Calu3 (cell line): ENCODE measurements around the gene PUDP. TPM values are rescaled to one million over a fixed set of nuclear protein-coding genes. Genes with fewer than 3 reads are reported as not detected.

ENCODE experiments used
- Bru-seq: library from RNA; stranded (reverse); fragments of 400-500 nt; gene quantifications from one replicate; lab custom pipeline; 2021; lab: Mats Ljungman, UMichigan
- BruChase-seq, 2 experiments: library from RNA; stranded (reverse); fragments of 400-500 nt; gene quantifications; one replicate each; lab custom pipeline; 2021; lab: Mats Ljungman, UMichigan
- BruUV-seq: library from RNA; stranded (reverse); fragments of 400-500 nt; replicated peaks from 2 replicates; lab custom pipeline; 2021; lab: Mats Ljungman, UMichigan
- CTCF ChIA-PET: fragments of 300-600 bp; sonication (Branson Sonifier 250); formaldehyde crosslinking; loops from one replicate; lab custom pipeline; 2022; ENCODE audit warnings: antibody characterized with exemption; lab: Charles Lee
- DNase-seq: peaks from one replicate; pipeline ENCODE4 v3.0.0; 2022
- H3K27ac Mint-ChIP-seq: one replicate; pipeline ENCODE4 v1.8.0; 2022; ENCODE audit warnings: mixed read lengths; ENCODE audit not compliant: unreplicated experiment
- H3K27me3 Mint-ChIP-seq: one replicate; pipeline ENCODE4 v1.8.0; 2022; ENCODE audit warnings: mixed read lengths; ENCODE audit not compliant: unreplicated experiment
- H3K36me3 Mint-ChIP-seq: one replicate; pipeline ENCODE4 v1.8.0; 2022; ENCODE audit warnings: mild to moderate bottlenecking, moderate library complexity, mixed read lengths; ENCODE audit not compliant: insufficient read depth, unreplicated experiment
- H3K4me1 Mint-ChIP-seq: one replicate; pipeline ENCODE4 v1.8.0; 2022; ENCODE audit warnings: mild to moderate bottlenecking, low read depth, mixed read lengths; ENCODE audit not compliant: unreplicated experiment
- H3K4me3 Mint-ChIP-seq: one replicate; pipeline ENCODE4 v1.8.0; 2022; ENCODE audit warnings: mild to moderate bottlenecking, low read depth, moderate library complexity, mixed read lengths; ENCODE audit not compliant: unreplicated experiment
- H3K9me3 Mint-ChIP-seq: one replicate; pipeline ENCODE4 v1.8.0; 2022; ENCODE audit warnings: low read depth, mixed read lengths; ENCODE audit not compliant: unreplicated experiment
- intact Hi-C: fragments of 100-400 bp; cut with micrococcal nuclease; formaldehyde crosslinking; loops from one replicate; pipeline ENCODE4 v1.10.0; 2022; ENCODE audit not compliant: unreplicated experiment
- long read RNA-seq: library from polyadenylated mRNA; stranded (forward); transcript quantifications from one replicate; pipeline ENCODE4 v2.0.0, GENCODE V29; 2022
- total RNA-seq: library from RNA; stranded (reverse); gene quantifications from 2 replicates; pipeline ENCODE4 v1.2.3, GENCODE V29; 2022
- TF ChIP-seq, protein P1 (sequence below): fragments of 200-600 bp; IDR thresholded peaks from one replicate; pipeline ENCODE4 v1.8.0; 2022; ENCODE audit warnings: antibody characterized with exemption; ENCODE audit not compliant: unreplicated experiment

The PUDP gene
- total RNA-seq (30.6 and 36.6 TPM in 2 replicates), Bru-seq, nascent RNA (percentile 80 among the genes with signal in this experiment), BruChase-seq, experiment 1, labeled RNA remaining after a 6-hour chase (percentile 52 among the genes with signal in this experiment), BruChase-seq, experiment 2, labeled RNA remaining after a 2-hour chase (percentile 53 among the genes with signal in this experiment)
- long read RNA-seq, transcript PUDP-201 (4 exons, 2,140 nt) = major isoform, 33 of 43 reads
- long read RNA-seq, partial matches to known transcripts = 8 of 43 reads
- long read RNA-seq, other reads (novel, unspliced or antisense) = 0 of 43 reads

GRCh38 chrX:7147978-7148854 lies at the start of gene PUDP:
TSS of gene PUDP (minus strand) at chrX:7148153. CDS start at chrX:7148113, 40 bp downstream.
- no peaks in the 10 kb centered on the region for H3K9me3 Mint-ChIP-seq
- H3K4me3 Mint-ChIP-seq = peak within 1 kb of the TSS; percentile 67
- CTCF ChIA-PET = no interaction called here
- no peaks in the 10 kb centered on the region for H3K27me3 Mint-ChIP-seq
- BruUV-seq = no TSS peak
- TF ChIP-seq, protein P1, sequence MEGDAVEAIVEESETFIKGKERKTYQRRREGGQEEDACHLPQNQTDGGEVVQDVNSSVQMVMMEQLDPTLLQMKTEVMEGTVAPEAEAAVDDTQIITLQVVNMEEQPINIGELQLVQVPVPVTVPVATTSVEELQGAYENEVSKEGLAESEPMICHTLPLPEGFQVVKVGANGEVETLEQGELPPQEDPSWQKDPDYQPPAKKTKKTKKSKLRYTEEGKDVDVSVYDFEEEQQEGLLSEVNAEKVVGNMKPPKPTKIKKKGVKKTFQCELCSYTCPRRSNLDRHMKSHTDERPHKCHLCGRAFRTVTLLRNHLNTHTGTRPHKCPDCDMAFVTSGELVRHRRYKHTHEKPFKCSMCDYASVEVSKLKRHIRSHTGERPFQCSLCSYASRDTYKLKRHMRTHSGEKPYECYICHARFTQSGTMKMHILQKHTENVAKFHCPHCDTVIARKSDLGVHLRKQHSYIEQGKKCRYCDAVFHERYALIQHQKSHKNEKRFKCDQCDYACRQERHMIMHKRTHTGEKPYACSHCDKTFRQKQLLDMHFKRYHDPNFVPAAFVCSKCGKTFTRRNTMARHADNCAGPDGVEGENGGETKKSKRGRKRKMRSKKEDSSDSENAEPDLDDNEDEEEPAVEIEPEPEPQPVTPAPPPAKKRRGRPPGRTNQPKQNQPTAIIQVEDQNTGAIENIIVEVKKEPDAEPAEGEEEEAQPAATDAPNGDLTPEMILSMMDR = no peak
- peak within 1 kb of the TSS; percentile 39 for H3K27ac Mint-ChIP-seq
- intact Hi-C loops = loop anchor here (2.0 to 5.0 kb wide), 2 partner anchors 15 to 104 kb away; no protein-coding TSS in a partner anchor
- H3K4me1 Mint-ChIP-seq = peaks cover 24% of the 10 kb centered on the region
- peaks cover 19% of the 10 kb centered on the region for H3K36me3 Mint-ChIP-seq
- peak; percentile 90 for DNase-seq

DNA sequence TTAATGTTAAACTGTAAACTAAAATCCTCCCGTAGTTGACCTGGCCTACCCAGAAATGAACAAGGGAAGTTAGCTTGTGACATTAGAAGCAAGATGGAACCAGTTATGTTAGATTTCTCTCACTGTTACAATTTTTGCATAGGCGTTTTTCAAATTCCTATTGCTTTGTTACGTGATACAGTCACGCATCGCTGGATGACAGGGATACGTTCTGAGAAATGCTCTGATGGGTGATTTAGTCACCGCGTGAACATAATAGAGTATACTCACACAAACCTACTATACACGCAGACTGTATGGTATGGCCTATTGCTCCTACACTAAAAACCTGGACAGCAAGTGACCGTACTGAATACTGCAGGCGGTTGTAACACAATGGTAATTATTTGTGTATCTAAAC lies 46.7 kb upstream of the PUDP start:
- Mint-ChIP-seq H3K9me3 (no peaks in the 10 kb centered on the region), H3K27me3 (no peaks in the 10 kb centered on the region), H3K4me3 (no peak overlapping the region), H3K36me3 (peaks cover 6% of the 10 kb centered on the region), H3K27ac (no peak overlapping the region), H3K4me1 (no peaks in the 10 kb centered on the region)
- no peak for DNase-seq
- no TSS peak for BruUV-seq
- TF ChIP-seq, protein P1 = no peak
- CTCF ChIA-PET = no interaction called here
- intact Hi-C loops = no loop called here

- no peak overlapping the region for H3K27ac Mint-ChIP-seq
- intact Hi-C loops = no loop called here
Measured at GRCh38 chrX:7192871-7193270, 44.9 kb upstream of the PUDP start.

GRCh38 chrX:7191681-7192110 lies 43.7 kb upstream of the PUDP start:
- no peak for DNase-seq
- CTCF ChIA-PET = interaction anchor here (1.3 kb wide), 1 partner anchor 514 kb away, joined by 3 read pairs; no protein-coding TSS in a partner anchor
- Mint-ChIP-seq H3K4me3 (no peak overlapping the region), H3K9me3 (no peaks in the 10 kb centered on the region), H3K27me3 (no peaks in the 10 kb centered on the region), H3K27ac (no peak overlapping the region), H3K36me3 (peaks cover under 1% of the 10 kb centered on the region), H3K4me1 (no peaks in the 10 kb centered on the region)
- BruUV-seq = no TSS peak
- TF ChIP-seq, protein P1 = no peak
- intact Hi-C loops = no loop called here

More at GRCh38 chrX:7192871-7193270, 44.9 kb upstream of the PUDP start:
- TF ChIP-seq, protein P1 = no peak
- no peaks in the 10 kb centered on the region for H3K27me3 Mint-ChIP-seq
- CTCF ChIA-PET = interaction anchor here (0.7 kb wide), 1 partner anchor 57 kb away, joined by 3 read pairs; no protein-coding TSS in a partner anchor
- no peaks in the 10 kb centered on the region for H3K9me3 Mint-ChIP-seq
- H3K4me3 Mint-ChIP-seq = no peak overlapping the region
- BruUV-seq = no TSS peak
- no peaks in the 10 kb centered on the region for H3K4me1 Mint-ChIP-seq
- DNase-seq = no peak
- H3K36me3 Mint-ChIP-seq = peaks cover 6% of the 10 kb centered on the region
